Mesenteric fat pad (tissue), 1 donor: Measurements from ENCODE around the gene NUDT22. TPM values are rescaled to one million over a fixed set of nuclear protein-coding genes. Genes with fewer than 3 reads are reported as not detected.

Experiments used
- DNase-seq: peaks from one replicate; pipeline ENCODE4 v3.0.0-alpha.2; 2020; ENCODE audit warnings: low spot score
- total RNA-seq: library from RNA; stranded (reverse); fragmentation: NEBNext Ultra II Directional; extraction: Animal tissue kit (Norgen Biotek cat#: 25700); gene quantifications from one replicate; pipeline ENCODE4 v1.2.1, GENCODE V29; 2021
- donor health status: DM: yes; HTN: yes; CAD: no.

The NUDT22 gene
- total RNA-seq, 1 donor from 2014 or later = 45.8 TPM

- DNase-seq = no peak
These were observed 19.4 kb upstream of the NUDT22 start, which contains the start of gene FERMT3 for GRCh38 chr11:64206457-64207255. Gene FERMT3 (plus strand): TSS chr11:64206721. CDS start chr11:64207365, 644 bp downstream.

- DNase-seq = no peak
These were observed 18.6 kb upstream of the NUDT22 start for GRCh38 chr11:64207256-64208085.

DNA sequence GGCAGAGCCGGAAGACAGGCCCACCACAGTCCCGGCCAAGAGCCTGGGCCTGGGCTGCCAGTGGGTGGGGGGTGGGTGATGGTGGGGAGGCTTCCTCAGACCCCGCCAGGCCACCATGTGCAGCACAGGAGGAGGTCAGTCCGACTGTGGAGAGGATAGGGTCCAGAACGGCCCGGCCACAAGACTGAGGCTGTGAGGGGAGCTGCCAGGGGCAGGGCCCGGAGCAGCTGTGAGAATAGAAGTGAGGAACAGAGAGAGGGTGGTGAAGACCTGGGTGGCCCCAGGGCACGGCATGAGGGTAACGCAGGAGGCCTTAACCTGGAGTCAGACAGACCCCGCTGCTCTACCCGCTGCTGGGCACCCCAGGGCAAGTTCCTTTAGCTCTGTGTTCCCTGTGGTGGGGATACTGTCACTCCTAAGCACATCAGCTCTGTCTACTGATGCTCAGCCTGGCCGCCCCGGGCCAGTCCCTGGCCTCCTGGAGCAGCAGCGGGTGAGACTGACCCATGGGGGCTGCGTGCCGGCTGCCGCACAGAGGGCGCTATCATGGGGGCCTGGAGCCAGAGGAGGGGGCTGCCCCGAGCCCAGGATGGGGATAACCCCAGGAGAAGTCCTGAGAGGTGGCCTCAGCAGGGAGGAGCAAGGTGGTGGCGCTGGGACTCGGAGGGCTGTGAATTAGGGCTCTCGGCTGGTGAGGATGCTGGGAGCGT is 17.8 kb upstream of the NUDT22 start:
- no peak for DNase-seq

DNA sequence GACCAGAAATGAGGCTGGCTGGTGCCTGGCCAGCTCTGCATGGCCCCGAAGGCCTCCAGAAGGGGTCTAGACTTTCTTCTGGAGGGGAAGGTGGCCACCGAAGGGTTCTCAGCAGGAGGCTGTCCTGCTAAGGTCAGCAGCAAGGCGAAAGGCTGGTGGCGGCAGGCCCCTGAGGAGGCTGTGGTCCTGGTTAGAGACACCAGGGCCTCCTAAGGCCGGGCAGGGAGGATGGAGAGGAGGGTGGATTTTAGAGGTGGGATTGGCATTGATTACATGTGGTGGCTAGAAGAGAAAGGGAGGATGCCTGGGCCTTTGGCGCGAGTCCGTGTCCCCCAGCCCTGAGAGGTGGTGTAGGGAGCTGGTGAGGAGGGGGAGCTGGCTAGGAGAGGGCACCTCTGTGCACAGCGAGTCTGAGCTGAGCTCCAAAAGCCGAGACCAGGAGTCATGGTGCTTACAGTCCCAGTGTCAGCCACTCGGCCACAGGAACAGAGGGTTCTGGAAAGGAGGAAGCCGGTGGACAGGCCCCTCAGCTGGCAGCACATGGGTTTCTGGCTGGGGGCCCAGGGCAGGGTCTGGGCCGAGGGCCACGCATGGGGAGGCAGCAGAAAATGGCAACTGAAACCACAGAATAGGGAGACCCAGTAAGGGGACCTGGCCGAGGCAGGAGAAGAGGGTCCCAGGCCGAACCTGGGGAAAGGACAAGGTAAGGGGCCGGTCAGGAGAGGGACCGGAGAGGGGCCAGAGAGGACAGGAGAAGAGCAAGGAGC is 17.1 kb upstream of the NUDT22 start:
- no peak for DNase-seq

GRCh38 chr11:64209563-64209843 is 16.6 kb upstream of the NUDT22 start:
- no peak for DNase-seq

DNA sequence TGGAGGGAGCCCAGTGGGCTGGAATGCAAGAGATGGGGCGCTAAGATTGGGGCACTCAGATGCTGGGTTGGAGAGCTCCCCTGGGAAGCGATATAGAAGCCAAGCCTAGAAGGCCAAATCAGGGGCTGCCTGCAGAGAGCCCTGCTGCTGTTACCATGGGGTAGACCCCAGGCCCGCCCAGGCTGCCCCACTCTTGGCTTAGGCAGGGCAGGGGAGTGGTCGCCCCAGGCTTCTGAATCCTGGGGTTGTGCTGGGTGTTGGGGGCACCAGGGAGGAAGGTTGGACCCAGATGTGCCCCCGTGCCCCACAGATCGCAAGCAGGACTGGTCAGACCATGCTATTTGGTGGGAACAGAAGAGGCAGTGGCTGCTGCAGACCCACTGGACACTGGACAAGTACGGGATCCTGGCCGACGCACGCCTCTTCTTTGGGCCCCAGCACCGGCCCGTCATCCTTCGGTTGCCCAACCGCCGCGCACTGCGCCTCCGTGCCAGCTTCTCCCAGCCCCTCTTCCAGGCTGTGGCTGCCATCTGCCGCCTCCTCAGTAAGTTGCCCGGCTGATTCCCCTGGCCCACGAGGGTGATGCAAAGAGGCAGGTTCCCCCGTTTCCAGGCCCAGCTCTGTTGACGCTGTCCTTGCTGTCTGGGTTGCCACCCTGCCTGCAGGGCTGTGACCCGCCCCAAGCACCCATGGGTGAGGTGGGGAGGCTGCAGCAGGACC is 15.6 kb upstream of the NUDT22 start:
- no peak for DNase-seq

DNA sequence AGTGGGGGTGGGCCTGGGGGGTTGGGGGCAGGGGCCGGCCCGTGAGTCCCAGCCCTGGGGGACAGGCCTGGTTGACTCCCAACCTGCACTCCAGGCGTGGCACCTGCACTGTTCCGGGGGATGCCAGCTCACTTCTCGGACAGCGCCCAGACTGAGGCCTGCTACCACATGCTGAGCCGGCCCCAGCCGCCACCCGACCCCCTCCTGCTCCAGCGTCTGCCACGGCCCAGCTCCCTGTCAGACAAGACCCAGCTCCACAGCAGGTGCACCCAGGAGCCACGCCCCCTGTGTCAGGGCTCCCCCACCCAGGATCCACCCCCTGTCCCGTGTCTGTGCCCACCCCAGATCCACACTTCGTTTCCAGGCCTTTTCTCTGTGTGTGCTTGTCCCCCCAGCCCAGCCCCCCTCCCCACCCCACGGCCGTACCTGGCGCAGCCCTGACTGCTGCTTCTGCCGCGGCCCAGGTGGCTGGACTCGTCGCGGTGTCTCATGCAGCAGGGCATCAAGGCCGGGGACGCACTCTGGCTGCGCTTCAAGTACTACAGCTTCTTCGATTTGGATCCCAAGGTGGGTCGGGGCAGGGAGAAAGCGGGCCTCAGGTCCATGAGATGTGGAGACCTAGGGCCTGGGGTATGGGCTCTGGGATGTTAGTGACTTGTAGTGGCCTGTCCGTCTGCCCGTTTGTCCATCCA is 14.7 kb upstream of the NUDT22 start:
- no peak for DNase-seq

DNA sequence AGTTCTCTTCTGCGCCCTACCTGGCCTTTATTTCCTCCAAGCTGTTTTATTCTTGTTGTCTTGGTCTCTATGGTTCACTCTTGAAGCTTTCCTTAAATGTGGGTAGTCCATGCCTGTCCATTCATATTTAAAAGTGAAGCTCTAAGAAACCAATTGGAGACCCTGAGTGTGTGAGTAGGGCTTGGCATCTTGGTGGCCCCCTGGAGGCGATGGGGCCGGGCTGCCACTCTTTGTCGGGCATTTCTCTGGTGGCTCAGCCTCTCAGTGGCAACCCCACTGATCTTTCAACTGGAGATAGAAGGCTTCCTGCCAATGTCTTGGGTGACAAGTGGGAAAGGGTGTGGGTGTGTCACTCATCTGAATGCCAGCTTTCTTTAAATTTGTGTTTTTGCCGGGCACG is 9.2 kb upstream of the NUDT22 start:
- DNase-seq = no peak

- DNase-seq = no peak
These were observed 7.3 kb upstream of the NUDT22 start for GRCh38 chr11:64218628-64219353.

- DNase-seq = no peak
These were observed 6.8 kb upstream of the NUDT22 start for GRCh38 chr11:64219354-64219684.

GRCh38 chr11:64219755-64220154 is 6.3 kb upstream of the NUDT22 start:
- DNase-seq = no peak

- no peak for DNase-seq
These were observed 5.8 kb upstream of the NUDT22 start for GRCh38 chr11:64220271-64220670.

DNA sequence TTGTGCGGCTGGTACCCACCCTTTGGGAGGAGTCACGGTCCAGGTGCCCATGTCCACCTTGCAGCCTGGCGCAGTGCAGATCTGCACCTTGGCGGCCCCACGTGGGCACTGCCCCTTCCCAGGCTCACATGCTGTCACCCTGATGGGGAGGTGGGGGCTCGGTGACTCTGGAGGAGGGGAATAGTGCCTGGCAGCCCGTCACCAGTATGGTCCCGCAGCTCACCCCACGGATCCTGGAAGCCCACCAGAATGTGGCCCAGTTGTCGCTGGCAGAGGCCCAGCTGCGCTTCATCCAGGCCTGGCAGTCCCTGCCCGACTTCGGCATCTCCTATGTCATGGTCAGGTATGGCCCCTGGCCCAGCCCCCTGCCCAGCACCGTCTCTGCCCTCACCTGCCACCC is 5.3 kb upstream of the NUDT22 start:
- DNase-seq = no peak

DNA sequence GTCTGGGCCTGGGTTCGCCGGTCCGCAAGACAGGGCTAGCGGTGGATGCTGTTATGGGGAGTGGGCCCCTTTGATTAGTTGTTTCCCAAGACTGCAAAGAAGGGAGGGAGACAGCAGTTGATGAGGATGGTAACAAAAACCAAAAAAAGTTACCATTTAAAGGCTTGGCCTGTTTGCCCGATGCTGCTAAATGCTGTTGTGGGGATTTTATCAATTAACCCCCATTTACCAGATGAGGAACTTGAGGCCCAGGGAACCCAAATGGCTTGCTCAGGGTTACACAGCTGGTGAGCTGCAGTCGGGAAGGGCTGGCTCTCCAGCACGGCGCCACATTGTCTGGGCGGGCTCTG is 3.4 kb upstream of the NUDT22 start:
- no peak for DNase-seq

- DNase-seq = no peak
These were observed 2.9 kb upstream of the NUDT22 start for GRCh38 chr11:64223001-64223651.

DNA sequence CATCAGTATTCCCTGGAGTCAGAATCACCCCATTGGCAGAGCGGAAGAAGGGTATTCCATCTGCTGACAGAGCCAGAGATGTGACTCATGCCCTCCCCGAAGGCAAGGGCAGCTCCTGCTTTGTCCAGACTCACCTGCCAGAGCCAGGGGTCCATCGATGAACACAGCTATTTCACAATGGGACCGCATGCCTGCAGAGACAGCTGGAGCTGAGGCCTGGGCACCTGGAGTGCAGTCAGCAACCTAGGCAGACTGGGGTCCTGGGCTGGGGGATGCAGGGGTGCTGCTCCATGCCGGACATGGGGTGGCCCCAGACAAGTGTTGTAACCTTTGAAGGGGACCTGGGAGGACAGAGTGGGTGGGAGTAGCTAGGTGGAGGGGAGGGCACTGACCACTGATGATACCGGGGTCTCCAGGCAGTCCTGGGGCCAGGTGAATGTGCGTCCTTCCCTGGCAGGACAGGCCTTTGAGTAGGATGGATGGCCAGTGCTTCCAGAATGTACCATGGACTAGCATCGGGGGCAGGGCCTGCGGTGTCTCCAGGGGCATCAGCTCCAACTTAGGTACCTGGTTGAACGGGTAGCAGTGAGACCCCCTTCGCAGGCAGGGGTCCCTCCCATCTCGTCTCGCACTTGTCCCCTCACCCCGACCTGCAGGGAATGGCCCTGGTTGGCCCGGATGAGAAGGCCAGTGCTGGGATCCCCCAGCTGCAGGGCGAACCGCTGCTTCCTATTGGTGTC is 1.8 kb upstream of the NUDT22 start:
- no peak for DNase-seq

- DNase-seq = no peak
These were observed 1.0 kb upstream of the NUDT22 start for GRCh38 chr11:64224891-64225607.
